ENCODE measurements around the gene MCFD2.

DNA sequence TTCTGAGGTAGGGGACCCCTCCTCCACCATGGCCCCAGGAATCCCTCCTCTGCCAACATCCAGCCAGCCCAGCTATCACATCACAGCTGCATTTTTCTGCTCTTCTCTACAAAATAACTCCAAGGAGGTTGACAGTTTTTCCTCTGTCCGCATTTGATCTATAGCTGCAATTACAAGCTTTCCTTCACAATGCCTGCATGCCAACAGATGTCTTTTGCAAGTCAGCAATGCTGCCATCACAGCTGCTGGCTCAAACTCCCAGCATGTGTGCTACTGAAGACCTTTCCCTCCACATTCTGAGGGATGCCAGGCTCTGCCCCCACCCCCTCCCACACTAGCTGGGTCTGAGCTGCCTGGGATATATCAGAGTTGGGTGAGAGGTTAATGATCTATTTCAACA lies 51.7 kb downstream of the MCFD2 start:
- TF ChIP-seq, protein P1, sequence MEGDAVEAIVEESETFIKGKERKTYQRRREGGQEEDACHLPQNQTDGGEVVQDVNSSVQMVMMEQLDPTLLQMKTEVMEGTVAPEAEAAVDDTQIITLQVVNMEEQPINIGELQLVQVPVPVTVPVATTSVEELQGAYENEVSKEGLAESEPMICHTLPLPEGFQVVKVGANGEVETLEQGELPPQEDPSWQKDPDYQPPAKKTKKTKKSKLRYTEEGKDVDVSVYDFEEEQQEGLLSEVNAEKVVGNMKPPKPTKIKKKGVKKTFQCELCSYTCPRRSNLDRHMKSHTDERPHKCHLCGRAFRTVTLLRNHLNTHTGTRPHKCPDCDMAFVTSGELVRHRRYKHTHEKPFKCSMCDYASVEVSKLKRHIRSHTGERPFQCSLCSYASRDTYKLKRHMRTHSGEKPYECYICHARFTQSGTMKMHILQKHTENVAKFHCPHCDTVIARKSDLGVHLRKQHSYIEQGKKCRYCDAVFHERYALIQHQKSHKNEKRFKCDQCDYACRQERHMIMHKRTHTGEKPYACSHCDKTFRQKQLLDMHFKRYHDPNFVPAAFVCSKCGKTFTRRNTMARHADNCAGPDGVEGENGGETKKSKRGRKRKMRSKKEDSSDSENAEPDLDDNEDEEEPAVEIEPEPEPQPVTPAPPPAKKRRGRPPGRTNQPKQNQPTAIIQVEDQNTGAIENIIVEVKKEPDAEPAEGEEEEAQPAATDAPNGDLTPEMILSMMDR (IDR thresholded peaks at IDR 0.05; ENCODE audit: poor library complexity): no peak
- TF ChIP-seq EZH2 (IDR thresholded peaks at IDR 0.05; ENCODE audit: borderline replicate concordance): no peak
